Skin of body (tissue), 2 donors: ENCODE measurements around the gene PDF. TPM values are rescaled to one million over a fixed set of nuclear protein-coding genes. Genes with fewer than 3 reads are reported as not detected.

Experiments used
- DNase-seq: peaks from one replicate; lab custom pipeline; 2025; lab: John Stamatoyannopoulos, UW
- total RNA-seq: library from RNA; depleted of rRNA; stranded (reverse); fragments of >200 nt; gene quantifications from one replicate; pipeline ENCODE4 v1.2.3, GENCODE V29; 2014

The PDF gene
- total RNA-seq, 1 donor from 2014 or later: 8.9 TPM

DNA sequence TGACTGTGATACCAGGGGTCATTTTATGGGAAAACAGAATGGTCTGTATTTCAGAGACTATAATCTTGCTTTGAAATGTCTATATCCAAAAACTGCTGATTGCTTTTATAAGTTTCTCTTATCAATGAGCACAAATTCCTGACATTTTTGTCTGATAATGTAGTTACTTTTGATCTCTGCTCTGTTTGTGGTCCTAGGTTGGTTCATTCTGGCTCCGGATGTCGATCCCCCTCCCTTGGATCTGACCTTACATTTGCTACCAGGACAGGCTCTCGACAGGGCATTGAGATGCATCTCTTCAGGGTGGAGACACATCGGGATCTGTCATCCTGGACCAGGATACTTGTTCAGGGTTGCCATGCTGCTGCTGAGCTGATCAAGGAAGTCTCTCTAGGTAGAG, 46.5 kb downstream of the PDF start:
- DNase-seq: no peak

- DNase-seq: peak; percentile 67
Observed at GRCh38 chr16:69277413-69277812, 53.0 kb downstream of the PDF start.

Other genes with a start within 250 kb of the PDF start
- gene HAS3, start 224.9 kb downstream of the PDF start, total RNA-seq: 9.9 TPM
- 44.8 TPM for gene CHTF8, start 198.0 kb downstream of the PDF start, total RNA-seq
- 19.1 TPM for gene UTP4, start 197.9 kb downstream of the PDF start, total RNA-seq
- 33.8 TPM for gene SNTB2, start 143.4 kb downstream of the PDF start, total RNA-seq
- 17.9 TPM for gene VPS4A, start 19.2 kb downstream of the PDF start, total RNA-seq
- 20.0 TPM for gene COG8, start 9.0 kb upstream of the PDF start, total RNA-seq
- gene NIP7, start 9.2 kb upstream of the PDF start, total RNA-seq: 16.7 TPM
- gene TMED6, start 21.2 kb upstream of the PDF start, total RNA-seq: not detected
- 29.9 TPM for gene TERF2, start 55.4 kb upstream of the PDF start, total RNA-seq
- 34.9 TPM for gene CYB5B, start 94.0 kb upstream of the PDF start, total RNA-seq
- gene NFAT5, start 235.4 kb upstream of the PDF start, total RNA-seq: 43.1 TPM